Esophagus squamous epithelium (tissue), 5 donors: ENCODE data around the gene CADM4. TPM values are rescaled to one million over a fixed set of nuclear protein-coding genes. Genes with fewer than 3 reads are reported as not detected.
"Not testable (repeated sequence)": the region's sequence is repeated elsewhere in the genome, so short reads cannot be mapped to it uniquely, and the experiment has no call there.

ENCODE experiments used
- DNase-seq: peaks from one replicate; lab custom pipeline; 2025; lab: John Stamatoyannopoulos, UW
- H3K27ac ChIP-seq, 4 donors: fragments of 200-600 bp; sonication (generic); one replicate each; pipeline ENCODE4 v1.5.1; 2016 to 2019; ENCODE audit warnings: mild to moderate bottlenecking in 1 of 4
- H3K27me3 ChIP-seq, 4 donors: fragments of 200-600 bp; sonication (generic); 1 replicate in 3 of 4; 2 replicates in 1 of 4; pipeline versions ENCODE4 v1.5.1 to v1.6.0; 2017 to 2021; ENCODE audit warnings: antibody characterized with exemption in 1 of 4
- H3K36me3 ChIP-seq, 3 donors: fragments of 200-600 bp; sonication (generic); one replicate each; pipeline ENCODE4 v1.5.1; 2016 to 2019
- H3K4me1 ChIP-seq, 3 donors: fragments of 200-600 bp; sonication (generic); one replicate each; pipeline ENCODE4 v1.5.1; 2017 to 2019
- H3K4me3 ChIP-seq, 4 donors: fragments of 200-600 bp; sonication (generic); 1 replicate in 3 of 4; 2 replicates in 1 of 4; pipeline ENCODE4 v1.5.1; 2016 to 2019; ENCODE audit warnings: mild to moderate bottlenecking in 2 of 4, moderate library complexity in 1 of 4
- H3K9me3 ChIP-seq, 3 donors: fragments of 200-600 bp; sonication (generic); one replicate each; pipeline ENCODE4 v1.5.1; 2016 to 2019
- CTCF ChIP-seq, 6 experiments: fragments of 450-650 bp in 4 of 6; fragments of 200-600 bp in 2 of 6; sonication (generic) in 2 of 6; IDR thresholded peaks; one replicate each; pipeline ENCODE4 v1.5.1; 2016 to 2019; ENCODE audit warnings: antibody characterized with exemption in 6 of 6, mild to moderate bottlenecking in 4 of 6, moderate library complexity in 4 of 6
- POLR2A ChIP-seq, 4 donors: fragments of 450-650 bp; IDR thresholded peaks; one replicate each; pipeline ENCODE4 v1.6.1; 2017; ENCODE audit warnings: antibody characterized with exemption in 4 of 4, mild to moderate bottlenecking in 4 of 4, moderate library complexity in 3 of 4
- WGBS, 2 donors: methylation state at CpG; one replicate each; pipeline ENCODE4 v1.1.5; 2018; 5-methylcytosine and 5-hydroxymethylcytosine counted together
- intact Hi-C: fragments of 100-400 bp; cut with DNase I; formaldehyde crosslinking; loops from one replicate; pipeline ENCODE4 v1.15.0; 2022
- total RNA-seq, 4 donors: library from RNA; depleted of rRNA; stranded (reverse); fragments of >200 nt; gene quantifications; one replicate each; pipeline ENCODE4 v1.1.0, GENCODE V29; 2016
- donor health status: DM: yes; HTN: yes; CAD: no.

Gene CADM4
- total RNA-seq, 4 donors from 2014 or later, result 8.8 to 22.8 (median 10.5) TPM

DNA sequence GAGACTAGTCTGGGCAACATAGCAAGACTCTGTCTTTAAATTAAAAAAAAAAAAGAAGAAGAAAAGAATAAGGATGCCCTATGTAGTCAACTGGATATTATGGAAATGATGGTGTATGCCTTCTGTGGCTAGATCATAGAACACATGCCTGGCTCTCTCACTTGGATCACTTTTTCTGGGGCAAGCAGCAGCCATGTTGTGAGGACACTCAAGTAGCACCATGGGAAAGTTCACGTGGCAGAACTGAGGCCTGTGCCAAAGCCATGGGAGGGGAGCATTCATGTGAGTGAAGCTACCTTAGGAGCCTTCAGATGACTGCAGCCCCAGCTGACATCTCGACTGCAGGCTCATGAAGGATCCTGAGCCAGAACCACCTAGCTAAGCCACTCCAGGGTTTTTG, 18.4 kb upstream of the CADM4 start:
- Histone ChIP-seq H3K27ac (no peak overlapping the region), H3K27me3 (no peaks in the 10 kb centered on the region), H3K4me3 (no peak overlapping the region), H3K36me3 (peaks cover 0 to 51% (median 0%) of the 10 kb centered on the region in 3 donors), H3K4me1 (no peaks in the 10 kb centered on the region), H3K9me3 (peaks cover 0 to 7% (median 0%) of the 10 kb centered on the region in 3 donors)
- 89 to 100% methylated on average over 1 to 2 of the region's 2 CpGs for WGBS, 2 donors
- intact Hi-C loops, result loop anchor here (10.0 kb wide), 1 partner anchor 53 kb away; no protein-coding TSS in a partner anchor
- TF ChIP-seq CTCF (IDR thresholded peaks at IDR 0.05) (no peak), POLR2A (IDR thresholded peaks at IDR 0.05) (no peak)
- DNase-seq, result no peak

- no peak overlapping the region for H3K4me3 ChIP-seq
- H3K9me3 ChIP-seq, result peaks cover 0 to 7% (median 0%) of the 10 kb centered on the region in 3 donors
- no peak overlapping the region for H3K27ac ChIP-seq
- DNase-seq, result no peak
- TF ChIP-seq POLR2A (IDR thresholded peaks at IDR 0.05), result no peak
- no peak for TF ChIP-seq CTCF (IDR thresholded peaks at IDR 0.05)
- H3K4me1 ChIP-seq, result peaks cover 0 to 10% (median 0%) of the 10 kb centered on the region in 3 donors
- WGBS, 2 donors, result 90% methylated on average over 5 of the region's 6 CpGs; no CpG with 5 or more reads in 1 of the 2 donors
- H3K36me3 ChIP-seq, result peaks cover 0 to 58% (median 0%) of the 10 kb centered on the region in 3 donors
- no peaks in the 10 kb centered on the region for H3K27me3 ChIP-seq
- intact Hi-C loops, result loop anchor here (10.0 kb wide), 1 partner anchor 52 kb away; no protein-coding TSS in a partner anchor
Observed at GRCh38 chr19:43656436-43656835, 16.8 kb upstream of the CADM4 start.

- WGBS, 2 donors, result 60 to 64% methylated on average over 5 of the region's 5 CpGs
- Histone ChIP-seq H3K36me3 (peaks cover 0 to 62% (median 0%) of the 10 kb centered on the region in 3 donors), H3K27me3 (no peaks in the 10 kb centered on the region), H3K4me1 (peaks cover 0 to 10% (median 0%) of the 10 kb centered on the region in 3 donors), H3K9me3 (no peaks in the 10 kb centered on the region), H3K27ac (no peak overlapping the region), H3K4me3 (no peak overlapping the region)
- TF ChIP-seq CTCF (IDR thresholded peaks at IDR 0.05) (no peak), POLR2A (IDR thresholded peaks at IDR 0.05) (no peak)
- intact Hi-C loops, result loop anchor here (10.0 kb wide), 1 partner anchor 48 kb away; no protein-coding TSS in a partner anchor
- DNase-seq, result no peak
Observed at GRCh38 chr19:43652546-43652874, 12.9 kb upstream of the CADM4 start.

DNA sequence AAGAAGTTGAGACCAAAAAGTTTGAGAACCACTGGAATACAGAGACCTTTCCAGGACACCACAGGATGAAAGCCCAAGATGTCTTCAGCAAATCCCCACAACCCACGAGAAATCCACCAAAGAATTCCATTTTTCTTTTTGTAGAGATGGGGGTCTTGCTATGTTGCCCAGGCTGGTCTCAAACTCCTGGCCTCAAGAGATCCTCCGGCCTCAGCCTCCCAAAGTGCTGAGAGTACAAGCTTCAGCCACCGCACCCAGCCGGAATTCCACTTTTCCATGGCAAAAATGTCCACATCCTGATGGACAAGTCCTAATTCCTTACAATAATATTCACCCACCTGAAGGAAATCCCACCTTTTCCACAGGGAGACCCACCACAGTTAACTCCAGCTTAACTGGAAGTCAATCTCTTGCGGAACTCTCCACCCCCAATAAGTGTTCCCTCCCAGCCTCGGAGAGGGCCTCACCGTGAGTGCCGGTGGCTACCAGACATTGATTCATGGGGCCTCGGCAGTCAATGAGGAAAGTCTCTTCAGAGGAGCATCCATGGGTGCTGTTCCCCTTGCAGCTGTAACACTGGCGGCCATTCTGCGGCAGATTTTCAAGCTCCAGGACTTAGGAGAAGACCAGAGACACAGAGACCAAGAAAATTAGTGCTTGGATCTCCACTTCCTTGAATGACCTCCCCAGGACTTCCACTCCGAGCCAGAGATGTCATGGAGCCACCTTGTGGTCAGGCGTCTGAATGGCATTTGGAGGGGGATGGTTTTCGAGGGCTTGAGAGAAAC, 12.3 kb upstream of the CADM4 start:
- peaks cover 0 to 10% (median 0%) of the 10 kb centered on the region in 3 donors for H3K4me1 ChIP-seq
- WGBS, 2 donors, result 72 to 84% methylated on average over 6 to 10 of the region's 14 CpGs
- DNase-seq, result no peak
- H3K4me3 ChIP-seq, result no peak overlapping the region
- no peak overlapping the region for H3K27ac ChIP-seq
- TF ChIP-seq POLR2A (IDR thresholded peaks at IDR 0.05), result no peak
- peak; percentile 19 to 77 (median 76) for TF ChIP-seq CTCF (IDR thresholded peaks at IDR 0.05)
- no peaks in the 10 kb centered on the region for H3K9me3 ChIP-seq
- no peaks in the 10 kb centered on the region for H3K27me3 ChIP-seq
- intact Hi-C loops, result loop anchor here (10.0 kb wide), 1 partner anchor 47 kb away; no protein-coding TSS in a partner anchor
- H3K36me3 ChIP-seq, result peaks cover 0 to 65% (median 0%) of the 10 kb centered on the region in 3 donors

DNA sequence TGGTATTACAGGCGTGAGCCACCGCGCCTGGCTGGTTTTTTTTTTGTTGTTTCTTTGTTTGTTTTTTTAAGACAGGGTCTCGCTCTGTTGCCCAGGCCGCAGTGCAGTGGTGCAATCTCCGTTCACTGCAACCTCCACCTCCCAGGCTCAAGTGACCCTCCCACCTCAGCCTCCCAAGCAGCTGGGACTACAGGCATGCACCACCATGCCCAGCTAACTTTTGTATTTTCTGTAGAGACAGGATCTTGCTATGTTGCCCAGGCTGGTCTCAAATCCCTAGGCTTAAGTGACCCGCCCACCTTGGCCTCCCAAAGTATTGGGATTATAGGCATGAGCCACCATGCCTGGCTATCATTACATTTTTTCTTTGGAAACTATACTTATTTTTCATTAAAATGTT, 10.6 kb upstream of the CADM4 start:
- not testable (repeated sequence) for H3K9me3 ChIP-seq, H3K27me3 ChIP-seq, DNase-seq, H3K27ac ChIP-seq, H3K4me3 ChIP-seq
- peaks cover 0 to 10% (median 0%) of the 10 kb centered on the region in 3 donors for H3K4me1 ChIP-seq
- peaks cover 0 to 52% (median 0%) of the 10 kb centered on the region in 3 donors for H3K36me3 ChIP-seq
- WGBS, 2 donors, result 96% methylated on average over 5 to 7 of the region's 7 CpGs
- intact Hi-C loops, result loop anchor here (10.0 kb wide), 1 partner anchor 45 kb away; no protein-coding TSS in a partner anchor
